RWPE1 (cell line): ENCODE measurements around the gene RFNG.
A peak's percentile ranks its signal among the peaks of the same experiment; 100 is the strongest.

ENCODE experiments used
- CTCF ChIA-PET: fragments of 350-600 bp; sonication (Branson Sonifier 250); formaldehyde crosslinking; extraction: SDS; loops from one replicate; lab custom pipeline; 2021; lab: Yijun Ruan, JAX
- POLR2A ChIA-PET: fragments of 400-600 bp; formaldehyde crosslinking; extraction: SDS; loops from one replicate; lab custom pipeline; 2020; ENCODE audit warnings: antibody characterized with exemption; ENCODE audit not compliant: low non-redundant PET; lab: Yijun Ruan, JAX
- DNase-seq: peaks from one replicate; pipeline ENCODE4 v3.0.0; 2012; ENCODE audit warnings: low spot score
- H3K27ac ChIP-seq: fragments of 450-650 bp; 2 replicates; pipeline ENCODE4 v1.5.1; 2017
- TF ChIP-seq, protein P1 (sequence below): fragments of 450-650 bp; conservative IDR thresholded peaks from 2 replicates; pipeline ENCODE4 v1.5.1; 2017; ENCODE audit warnings: low read depth, mild to moderate bottlenecking

Gene RFNG

DNA sequence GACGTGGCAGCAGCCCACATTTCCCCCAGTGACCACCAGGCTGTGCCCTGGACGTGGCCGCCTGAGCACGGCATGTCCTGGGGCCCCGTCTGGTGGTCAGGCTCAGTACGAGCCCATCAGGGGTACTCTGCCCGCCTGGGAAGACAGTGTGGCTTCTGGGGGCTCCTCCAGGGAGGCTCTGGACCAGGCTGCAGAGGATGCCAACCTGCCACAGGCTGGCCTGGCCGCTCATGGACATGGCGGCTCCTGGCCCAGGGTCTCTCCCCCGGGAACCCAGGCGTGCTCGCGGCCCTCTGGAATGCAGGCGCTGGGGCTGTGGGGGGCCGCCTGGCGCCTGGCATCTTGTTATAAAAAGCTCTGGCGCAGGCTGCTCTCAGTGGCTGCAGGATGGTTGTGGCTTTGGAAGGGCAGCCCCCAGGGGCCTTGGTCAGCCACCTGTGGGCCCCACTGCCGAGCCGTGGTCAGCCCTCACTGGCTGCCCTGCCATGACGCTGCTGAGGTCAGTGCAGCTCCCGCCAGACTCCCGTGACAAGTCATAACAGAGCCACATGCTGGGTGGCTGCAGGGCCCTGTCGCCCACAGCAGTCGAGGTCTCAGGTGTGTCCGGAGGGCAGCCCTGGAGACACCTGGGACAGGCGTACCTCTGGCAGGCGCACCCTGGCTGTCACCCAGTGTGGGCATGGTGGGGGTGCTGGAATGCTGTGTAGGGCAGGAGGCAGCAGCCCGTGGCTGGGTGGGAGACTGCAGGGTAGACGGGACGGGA is 43.9 kb downstream of the RFNG start:
- no peak for DNase-seq
- TF ChIP-seq, protein P1, sequence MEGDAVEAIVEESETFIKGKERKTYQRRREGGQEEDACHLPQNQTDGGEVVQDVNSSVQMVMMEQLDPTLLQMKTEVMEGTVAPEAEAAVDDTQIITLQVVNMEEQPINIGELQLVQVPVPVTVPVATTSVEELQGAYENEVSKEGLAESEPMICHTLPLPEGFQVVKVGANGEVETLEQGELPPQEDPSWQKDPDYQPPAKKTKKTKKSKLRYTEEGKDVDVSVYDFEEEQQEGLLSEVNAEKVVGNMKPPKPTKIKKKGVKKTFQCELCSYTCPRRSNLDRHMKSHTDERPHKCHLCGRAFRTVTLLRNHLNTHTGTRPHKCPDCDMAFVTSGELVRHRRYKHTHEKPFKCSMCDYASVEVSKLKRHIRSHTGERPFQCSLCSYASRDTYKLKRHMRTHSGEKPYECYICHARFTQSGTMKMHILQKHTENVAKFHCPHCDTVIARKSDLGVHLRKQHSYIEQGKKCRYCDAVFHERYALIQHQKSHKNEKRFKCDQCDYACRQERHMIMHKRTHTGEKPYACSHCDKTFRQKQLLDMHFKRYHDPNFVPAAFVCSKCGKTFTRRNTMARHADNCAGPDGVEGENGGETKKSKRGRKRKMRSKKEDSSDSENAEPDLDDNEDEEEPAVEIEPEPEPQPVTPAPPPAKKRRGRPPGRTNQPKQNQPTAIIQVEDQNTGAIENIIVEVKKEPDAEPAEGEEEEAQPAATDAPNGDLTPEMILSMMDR, result no peak
- POLR2A ChIA-PET, result no interaction called here
- H3K27ac ChIP-seq, result peak overlapping the region; percentile 95
- CTCF ChIA-PET, result interaction anchor here (4.7 kb wide), 1 partner anchor 13 kb away, joined by 25 read pairs; no protein-coding TSS in a partner anchor

DNA sequence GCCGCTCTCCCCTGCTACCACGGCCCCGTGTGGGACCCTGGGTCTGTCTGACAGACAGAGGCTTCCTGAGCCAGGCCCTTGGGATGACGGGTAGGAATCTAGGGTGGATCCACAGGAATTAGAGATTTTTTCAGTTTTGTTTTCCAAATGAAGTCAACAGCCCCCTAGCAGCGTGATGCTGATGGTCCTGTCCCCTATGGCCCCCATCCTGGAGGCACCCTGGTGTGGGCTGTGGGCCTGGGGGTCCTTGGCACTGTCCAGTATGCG is 44.5 kb downstream of the RFNG start:
- POLR2A ChIA-PET, result no interaction called here
- CTCF ChIA-PET, result no interaction called here
- H3K27ac ChIP-seq, result peak overlapping the region; percentile 95
- no peak for DNase-seq
- TF ChIP-seq, protein P1, result no peak

DNA sequence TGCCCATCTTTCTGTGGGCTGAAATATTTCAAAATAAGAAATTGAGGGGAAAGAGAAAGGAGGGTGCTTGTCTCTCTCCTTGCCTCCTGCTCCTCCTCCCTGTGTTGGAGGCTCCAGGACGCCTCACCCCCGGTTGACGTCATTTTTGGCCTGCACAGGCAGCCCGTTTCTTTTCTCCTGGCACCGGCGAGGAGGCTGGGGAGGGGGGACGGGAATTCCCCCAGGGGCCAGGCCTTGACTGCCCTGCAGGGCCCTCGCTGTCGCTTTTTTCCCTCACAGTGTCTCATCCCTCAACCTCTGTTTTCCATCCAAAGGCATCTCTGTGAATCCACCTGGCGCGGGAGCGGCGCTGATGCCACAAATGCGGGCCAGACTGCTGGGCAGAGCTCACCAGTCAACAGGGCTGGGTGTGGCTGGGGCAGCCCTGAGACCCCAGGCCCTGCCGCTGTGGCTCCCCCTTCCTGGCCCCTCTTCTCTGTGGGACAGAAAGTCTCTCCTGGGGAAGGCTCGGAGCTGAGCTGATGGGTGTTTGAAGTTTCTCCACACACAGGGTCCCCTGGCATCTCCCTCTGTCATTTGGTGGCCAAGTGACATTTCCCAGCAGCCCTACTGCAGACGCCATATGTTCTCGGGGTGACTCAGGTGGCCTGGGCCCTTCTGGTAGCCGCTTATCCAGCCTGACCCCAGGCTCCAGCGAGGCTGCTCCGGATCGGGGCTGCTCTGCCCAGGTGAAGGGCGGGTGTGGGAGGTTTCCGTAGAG is 45.0 kb downstream of the RFNG start:
- no peak for DNase-seq
- TF ChIP-seq, protein P1, result no peak
- POLR2A ChIA-PET, result no interaction called here
- CTCF ChIA-PET, result interaction anchor here (0.6 kb wide), 1 partner anchor 14 kb away, joined by 3 read pairs; no protein-coding TSS in a partner anchor
- peak overlapping the region; percentile 95 for H3K27ac ChIP-seq

DNA sequence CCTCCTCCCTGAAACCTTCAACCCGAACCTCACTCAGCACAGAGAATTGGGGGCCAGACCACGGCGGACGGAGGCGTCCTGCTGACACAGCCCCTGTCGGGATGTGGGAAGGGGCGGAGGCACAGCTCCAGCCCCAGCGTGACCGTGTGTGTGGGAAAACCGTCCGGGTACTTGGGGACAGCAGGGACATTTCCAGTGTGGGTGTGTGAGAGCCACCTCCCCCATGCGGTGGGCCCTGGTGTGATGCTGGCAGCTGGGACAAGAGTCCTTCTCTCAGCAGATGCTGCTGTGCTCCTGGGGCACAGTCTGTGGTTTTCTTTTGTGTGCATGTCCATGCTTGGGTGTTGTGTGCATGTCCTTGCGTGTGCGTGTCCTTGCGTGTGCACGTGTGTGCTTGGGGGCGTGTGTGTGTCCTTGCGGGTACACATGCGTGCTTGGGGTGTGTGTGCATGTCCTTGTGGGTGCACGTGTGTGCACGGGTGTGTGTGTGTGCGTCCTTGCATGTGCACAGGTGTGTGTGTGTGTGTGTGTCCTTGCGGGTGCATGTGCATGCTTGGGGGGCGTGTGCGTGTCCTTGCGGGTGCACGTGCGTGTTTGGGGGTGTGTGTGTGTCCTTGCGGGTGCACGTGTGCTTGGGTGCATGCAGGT is 45.8 kb downstream of the RFNG start:
- no peak for DNase-seq
- ChIA-PET CTCF (no interaction called here), POLR2A (no interaction called here)
- TF ChIP-seq, protein P1, result no peak
- H3K27ac ChIP-seq, result peak overlapping the region; percentile 95

DNA sequence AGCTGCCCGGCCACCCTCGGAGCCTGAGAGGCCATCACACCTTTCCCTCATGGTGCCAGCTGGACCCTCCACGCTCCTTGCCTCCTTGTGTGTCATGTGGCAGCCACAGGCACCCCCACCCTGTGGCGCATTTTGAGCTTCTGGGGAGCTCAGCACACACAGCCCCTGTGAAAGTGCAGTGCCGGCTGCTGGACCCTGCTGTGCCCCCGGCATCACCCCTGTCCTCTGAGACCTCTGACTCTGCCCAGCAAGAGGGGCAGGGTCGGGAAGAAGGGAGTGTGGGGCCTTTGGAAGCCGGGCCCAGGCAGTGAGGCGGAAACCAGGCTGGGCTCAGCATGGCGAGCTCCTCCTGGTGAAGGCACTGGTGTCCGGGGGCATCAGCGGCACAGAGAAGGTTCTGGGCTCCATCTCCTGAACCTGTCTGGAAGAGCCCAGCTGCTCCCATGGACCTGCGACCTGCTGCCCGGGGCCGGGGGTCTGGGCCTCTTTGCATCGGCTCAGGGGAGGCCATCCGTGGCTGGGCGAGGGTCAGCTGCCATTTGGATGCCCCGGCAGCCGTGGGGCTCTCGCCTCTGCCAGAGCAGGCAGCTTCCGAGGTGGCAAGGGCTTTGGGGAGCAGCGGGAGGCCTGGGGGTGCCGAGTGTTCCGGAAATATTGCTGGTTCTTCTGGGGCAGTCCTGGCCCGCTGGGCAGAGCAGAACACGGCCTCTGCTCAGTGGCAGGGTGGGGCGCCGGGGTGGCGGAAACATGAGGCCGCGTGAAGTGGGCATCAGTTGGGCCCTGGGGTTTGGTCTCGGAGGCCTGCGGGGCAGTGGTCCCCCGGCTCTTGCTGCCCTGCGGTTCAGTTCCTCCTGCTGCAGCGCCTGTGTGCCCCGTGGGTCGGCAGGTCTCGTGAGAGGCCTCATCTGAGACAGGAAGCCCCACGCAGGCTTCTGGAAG is 46.8 kb downstream of the RFNG start:
- CTCF ChIA-PET, result interaction anchor here (0.6 to 2.9 kb wide), 6 partner anchors 9 to 169 kb away, joined by 3 to 16 read pairs (median 4); no protein-coding TSS in a partner anchor
- POLR2A ChIA-PET, result no interaction called here
- TF ChIP-seq, protein P1, result no peak
- H3K27ac ChIP-seq, result peak overlapping the region; percentile 95
- no peak for DNase-seq
